Smooth muscle cell (in vitro differentiated cells): ENCODE measurements around the gene PPP2R2C. TPM values are rescaled to one million over a fixed set of nuclear protein-coding genes. Genes with fewer than 3 reads are reported as not detected.

Experiments
- DNase-seq: peaks from one replicate; lab custom pipeline; 2025; ENCODE audit not compliant: unreplicated experiment; lab: John Stamatoyannopoulos, UW
- H2AFZ ChIP-seq: fragments of 200-600 bp; sonication (generic); 2 replicates; pipeline ENCODE4 v1.6.0; 2016; ENCODE audit warnings: antibody characterized with exemption, low read depth, mild to moderate bottlenecking
- H3F3A ChIP-seq: fragments of 200-600 bp; sonication (generic); 2 replicates; pipeline ENCODE4 v1.6.0; 2017; ENCODE audit warnings: antibody characterized with exemption, low read depth
- H3K27ac ChIP-seq: fragments of 200-600 bp; sonication (generic); 2 replicates; pipeline ENCODE4 v1.5.1; 2016; ENCODE audit warnings: low read depth, mild to moderate bottlenecking
- H3K27me3 ChIP-seq: fragments of 200-600 bp; sonication (generic); 2 replicates; pipeline ENCODE4 v1.6.1; 2016; ENCODE audit warnings: low read depth, mild to moderate bottlenecking
- H3K36me3 ChIP-seq: fragments of 200-600 bp; sonication (generic); 2 replicates; pipeline ENCODE4 v1.5.1; 2016; ENCODE audit warnings: low read depth
- H3K4me1 ChIP-seq: fragments of 200-600 bp; sonication (generic); 2 replicates; pipeline ENCODE4 v1.5.1; 2016; ENCODE audit warnings: low read depth
- H3K4me2 ChIP-seq: fragments of 200-600 bp; sonication (generic); 2 replicates; pipeline ENCODE4 v1.6.0; 2016; ENCODE audit warnings: mild to moderate bottlenecking
- H3K4me3 ChIP-seq: fragments of 200-600 bp; sonication (generic); 2 replicates; pipeline ENCODE4 v1.5.1; 2016; ENCODE audit warnings: mild to moderate bottlenecking
- H3K79me2 ChIP-seq: fragments of 200-600 bp; sonication (generic); 2 replicates; pipeline ENCODE4 v1.6.0; 2016; ENCODE audit warnings: low read depth, mild to moderate bottlenecking
- H3K9ac ChIP-seq: fragments of 200-600 bp; sonication (generic); 2 replicates; pipeline ENCODE4 v1.6.0; 2016; ENCODE audit warnings: low read depth
- H3K9me3 ChIP-seq: fragments of 200-600 bp; sonication (generic); replicated peaks from 2 replicates; pipeline ENCODE4 v1.5.1; 2016; ENCODE audit warnings: low read depth
- H4K20me1 ChIP-seq: fragments of 200-600 bp; sonication (generic); 2 replicates; pipeline ENCODE4 v1.6.0; 2016; ENCODE audit warnings: low read depth
- CTCF ChIP-seq: fragments of 200-600 bp; sonication (generic); IDR thresholded peaks from 2 replicates; pipeline ENCODE4 v1.5.1; 2017; ENCODE audit warnings: borderline replicate concordance, mild to moderate bottlenecking, antibody characterized with exemption; ENCODE audit not compliant: insufficient read depth, poor library complexity, severe bottlenecking
- WGBS: methylation state at CpG from one replicate; pipeline ENCODE4 v1.1.7; 2016; ENCODE audit warnings: low lambda C conversion rate; 5-methylcytosine and 5-hydroxymethylcytosine counted together
- polyA plus RNA-seq: library from polyadenylated mRNA; unstranded; fragments of >200 nt; fragmentation: Nextera tagmentation; extraction: Ambion mirVana; gene quantifications from 2 replicates; pipeline ENCODE4 v1.2.1, GENCODE V29; 2016
- total RNA-seq: library from RNA; depleted of rRNA; stranded (reverse); fragments of >200 nt; gene quantifications from 2 replicates; pipeline ENCODE4 v1.2.3, GENCODE V29; 2014

PPP2R2C gene
- total and polyA plus RNA-seq, 2 experiments from 2014 or later, result 0.54 to 1.8 TPM

- Histone ChIP-seq H3K9ac (no peak overlapping the region), H3K4me1 (no peaks in the 10 kb centered on the region), H4K20me1 (no peaks in the 10 kb centered on the region), H3K9me3 (no peaks in the 10 kb centered on the region), H3K4me2 (no peak overlapping the region), H3K27me3 (no peaks in the 10 kb centered on the region), H2AFZ (no peak overlapping the region), H3K27ac (no peak overlapping the region), H3K4me3 (no peak overlapping the region), H3K36me3 (no peaks in the 10 kb centered on the region), H3K79me2 (no peaks in the 10 kb centered on the region), H3F3A (no peaks in the 10 kb centered on the region)
- no peak for TF ChIP-seq CTCF
- no peak for DNase-seq
- WGBS, result 72% methylated on average over 5 of the region's 5 CpGs
Measured at GRCh38 chr4:6427439-6428090, 44.8 kb downstream of the PPP2R2C start.

GRCh38 chr4:6426571-6427438, 45.6 kb downstream of the PPP2R2C start:
- Histone ChIP-seq H3K4me2 (no peak overlapping the region), H3F3A (no peaks in the 10 kb centered on the region), H3K36me3 (no peaks in the 10 kb centered on the region), H3K9ac (no peak overlapping the region), H4K20me1 (no peaks in the 10 kb centered on the region), H3K4me1 (no peaks in the 10 kb centered on the region), H3K9me3 (no peaks in the 10 kb centered on the region), H3K4me3 (no peak overlapping the region), H3K27me3 (no peaks in the 10 kb centered on the region), H2AFZ (no peak overlapping the region), H3K27ac (no peak overlapping the region), H3K79me2 (no peaks in the 10 kb centered on the region)
- WGBS, result 73% methylated on average over 13 of the region's 13 CpGs
- DNase-seq, result no peak
- TF ChIP-seq CTCF, result no peak

GRCh38 chr4:6425911-6426310, 46.5 kb downstream of the PPP2R2C start:
- Histone ChIP-seq H3K36me3 (no peaks in the 10 kb centered on the region), H3K4me3 (no peak overlapping the region), H3F3A (no peaks in the 10 kb centered on the region), H4K20me1 (no peaks in the 10 kb centered on the region), H3K27me3 (no peaks in the 10 kb centered on the region), H2AFZ (no peak overlapping the region), H3K27ac (no peak overlapping the region), H3K9ac (no peak overlapping the region), H3K4me2 (no peak overlapping the region), H3K4me1 (no peaks in the 10 kb centered on the region), H3K79me2 (no peaks in the 10 kb centered on the region), H3K9me3 (no peaks in the 10 kb centered on the region)
- no peak for DNase-seq
- no peak for TF ChIP-seq CTCF
- WGBS, result 83% methylated on average over 9 of the region's 11 CpGs
